ENCODE results near the gene SNPH. TPM values are rescaled to one million over a fixed set of nuclear protein-coding genes. Genes with fewer than 3 reads are reported as not detected.

Gene SNPH
- total RNA-seq, 1 donor from 2014 or later = 4.3 TPM

- no peak for ATAC-seq
These were observed 44.6 kb downstream of the SNPH start for GRCh38 chr20:1310506-1311190.

GRCh38 chr20:1312308-1312707 is 46.2 kb downstream of the SNPH start:
- no peak for TF ChIP-seq CTCF (IDR thresholded peaks at IDR 0.05)
- Histone ChIP-seq H3K4me3 (no peak overlapping the region), H3K9me3 (no peaks in the 10 kb centered on the region), H3K27me3 (no peaks in the 10 kb centered on the region), H3K4me1 (no peaks in the 10 kb centered on the region), H3K36me3 (no peaks in the 10 kb centered on the region), H3K27ac (no peak overlapping the region)
- ATAC-seq (no peak), DNase-seq (no peak)
- intact Hi-C loops (cut with DNase I) = loop anchor here (5.0 kb wide), 1 partner anchor 125 kb away; no protein-coding TSS in a partner anchor

More at GRCh38 chr20:1310506-1311190, 44.6 kb downstream of the SNPH start:
- no peaks in the 10 kb centered on the region for H3K27me3 ChIP-seq
- intact Hi-C loops (cut with DNase I) = loop anchor here (5.0 kb wide), 1 partner anchor 127 kb away; no protein-coding TSS in a partner anchor
- no peaks in the 10 kb centered on the region for H3K4me1 ChIP-seq
- H3K4me3 ChIP-seq = no peak overlapping the region
- H3K9me3 ChIP-seq = no peaks in the 10 kb centered on the region
- H3K36me3 ChIP-seq = no peaks in the 10 kb centered on the region
- no peak overlapping the region for H3K27ac ChIP-seq
- TF ChIP-seq CTCF (IDR thresholded peaks at IDR 0.05) = no peak
- no peak for DNase-seq

- no peaks in the 10 kb centered on the region for H3K36me3 ChIP-seq
These were observed 46.8 kb downstream of the SNPH start for GRCh38 chr20:1312904-1313235.

GRCh38 chr20:1313236-1313964 is 47.3 kb downstream of the SNPH start:
- ATAC-seq = peak; percentile 91
- H3K27me3 ChIP-seq = no peaks in the 10 kb centered on the region
- H3K9me3 ChIP-seq = no peaks in the 10 kb centered on the region
- intact Hi-C loops (cut with DNase I) = loop anchor here (5.0 kb wide), 1 partner anchor 124 kb away; no protein-coding TSS in a partner anchor
- DNase-seq = peak; percentile 84
- H3K27ac ChIP-seq = no peak overlapping the region
- H3K4me3 ChIP-seq = no peak overlapping the region
- H3K4me1 ChIP-seq = no peaks in the 10 kb centered on the region
- H3K36me3 ChIP-seq = no peaks in the 10 kb centered on the region
- TF ChIP-seq CTCF (IDR thresholded peaks at IDR 0.05) = peak; percentile 97

More at GRCh38 chr20:1312904-1313235, 46.8 kb downstream of the SNPH start:
- Histone ChIP-seq H3K4me3 (no peak overlapping the region), H3K9me3 (no peaks in the 10 kb centered on the region), H3K27ac (no peak overlapping the region), H3K4me1 (no peaks in the 10 kb centered on the region), H3K27me3 (no peaks in the 10 kb centered on the region)
- no peak for DNase-seq
- TF ChIP-seq CTCF (IDR thresholded peaks at IDR 0.05) = no peak
- intact Hi-C loops (cut with DNase I) = loop anchor here (5.0 kb wide), 1 partner anchor 124 kb away; no protein-coding TSS in a partner anchor
- no peak for ATAC-seq

- intact Hi-C loops (cut with DNase I) = no loop called here
- no peak for ATAC-seq
- no peak overlapping the region for H3K27ac ChIP-seq
- no peaks in the 10 kb centered on the region for H3K4me1 ChIP-seq
- no peak for DNase-seq
- no peaks in the 10 kb centered on the region for H3K36me3 ChIP-seq
- no peaks in the 10 kb centered on the region for H3K9me3 ChIP-seq
- no peaks in the 10 kb centered on the region for H3K27me3 ChIP-seq
- no peak overlapping the region for H3K4me3 ChIP-seq
- no peak for TF ChIP-seq CTCF (IDR thresholded peaks at IDR 0.05)
These were observed 49.7 kb downstream of the SNPH start for GRCh38 chr20:1315804-1316203.
